Activated T-helper 1 cell treated with anti-CD3 and anti-CD28 coated beads, Interleukin-12 subunit alpha, Interleukin-12 subunit beta, Interleukin-2, Interleukin-4 antibody, amounts not matched to agents 30 ng/mL and 10 ng/mL and 1 ng/mL, durations not matched to agents 14 hours and 24 hours and 36 hours (primary cell): ENCODE data around the gene VPS11. TPM values are rescaled to one million over a fixed set of nuclear protein-coding genes. Genes with fewer than 3 reads are reported as not detected.
A peak's percentile ranks its signal among the peaks of the same experiment; 100 is the strongest.

Experiments
- DNase-seq: peaks from one replicate; pipeline ENCODE4 v3.0.0; 2021; ENCODE audit warnings: low spot score
- H3K27ac Mint-ChIP-seq: one replicate; pipeline ENCODE4 v1.8.0; 2021; ENCODE audit warnings: mild to moderate bottlenecking, mixed read lengths
- H3K27me3 Mint-ChIP-seq: one replicate; pipeline ENCODE4 v1.8.0; 2022; ENCODE audit warnings: mild to moderate bottlenecking, moderate library complexity, mixed read lengths; ENCODE audit not compliant: insufficient read depth
- H3K36me3 Mint-ChIP-seq: one replicate; pipeline ENCODE4 v1.8.0; 2021; ENCODE audit warnings: low read depth, mixed read lengths
- H3K4me1 Mint-ChIP-seq: one replicate; pipeline ENCODE4 v1.8.0; 2021; ENCODE audit warnings: low read depth, mixed read lengths
- H3K4me3 Mint-ChIP-seq: one replicate; pipeline ENCODE4 v1.8.0; 2021; ENCODE audit warnings: mild to moderate bottlenecking, moderate library complexity, mixed read lengths
- H3K9me3 Mint-ChIP-seq: one replicate; pipeline ENCODE4 v1.8.0; 2021; ENCODE audit warnings: mixed read lengths
- intact Hi-C: fragments of 100-400 bp; cut with micrococcal nuclease; formaldehyde crosslinking; loops from one replicate; pipeline ENCODE4 v1.15.1; 2024
- total RNA-seq: library from RNA; stranded (reverse); gene quantifications from 2 replicates; pipeline ENCODE4 v1.2.3, GENCODE V29; 2022

VPS11 gene
- 23.5 and 24.0 TPM in 2 replicates for total RNA-seq

- H3K9me3 Mint-ChIP-seq, result no peaks in the 10 kb centered on the region
- H3K27me3 Mint-ChIP-seq, result peaks cover 2% of the 10 kb centered on the region
- intact Hi-C loops, result loop anchor here (1.0 to 5.0 kb wide), 13 partner anchors 10 to 495 kb away; partner anchors contain the start of genes ARCN1, HINFP, HMBS and HYOU1
Measured at GRCh38 chr11:119067371-119068222, at the start of gene VPS11. Gene VPS11, plus strand, starts transcription at chr11:119067818. Its CDS starts 6 bp downstream, at chr11:119067824.

GRCh38 chr11:119018074-119018938 is 49.3 kb upstream of the VPS11 start, which contains the start of the genes RPS25 and TRAPPC4:
Gene RPS25, minus strand, starts transcription at chr11:119018343. Its CDS starts 59 bp downstream, at chr11:119018284.
Gene TRAPPC4, plus strand, starts transcription at chr11:119018766. Its CDS starts 30 bp downstream, at chr11:119018796.
- peak; percentile 92 for DNase-seq
- Mint-ChIP-seq H3K36me3 (peaks cover 58% of the 10 kb centered on the region), H3K9me3 (no peaks in the 10 kb centered on the region), H3K4me1 (peaks cover 42% of the 10 kb centered on the region), H3K27ac (peak within 1 kb of the TSS; percentile 100), H3K27me3 (no peaks in the 10 kb centered on the region), H3K4me3 (peak within 1 kb of the TSS; percentile 99)
- intact Hi-C loops, result loop anchor here (1.0 to 5.0 kb wide), 11 partner anchors 12 to 227 kb away; partner anchors contain the start of genes CBL, CENATAC, DDX6 and DPAGT1

More at GRCh38 chr11:119067371-119068222, at the start of gene VPS11:
- Mint-ChIP-seq H3K4me1 (peaks cover 31% of the 10 kb centered on the region), H3K4me3 (peak within 1 kb of the TSS; percentile 96), H3K27ac (peak within 1 kb of the TSS; percentile 97), H3K36me3 (peaks cover 13% of the 10 kb centered on the region)
- peak; percentile 98 for DNase-seq

DNA sequence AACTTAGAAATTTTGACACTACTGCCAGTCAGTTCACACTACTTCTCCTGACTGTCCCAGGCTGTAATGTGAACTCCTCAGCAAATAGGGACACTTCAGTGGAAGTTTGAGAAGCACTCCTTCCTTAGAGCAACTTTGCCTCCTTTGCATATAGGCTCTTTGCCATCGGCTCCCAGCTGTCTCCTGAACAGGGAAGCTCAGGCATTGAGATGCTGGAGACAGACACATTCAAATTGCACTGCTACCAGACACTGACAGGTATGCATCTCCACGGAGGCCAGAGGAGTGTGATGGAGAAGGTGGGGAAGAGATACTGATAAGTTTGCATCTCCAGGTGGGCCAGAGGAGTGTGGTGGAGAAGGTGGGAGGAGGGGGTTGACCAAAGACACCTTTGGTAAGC is 47.6 kb upstream of the VPS11 start:
- intact Hi-C loops, result loop anchor here (2.0 to 5.0 kb wide), 2 partner anchors 91 to 187 kb away; partner anchors contain the start of gene CBL
- H3K4me1 Mint-ChIP-seq, result peaks cover 53% of the 10 kb centered on the region
- peaks cover 58% of the 10 kb centered on the region for H3K36me3 Mint-ChIP-seq
- no peaks in the 10 kb centered on the region for H3K27me3 Mint-ChIP-seq
- DNase-seq, result no peak
- peak overlapping the region; percentile 100 for H3K27ac Mint-ChIP-seq
- H3K4me3 Mint-ChIP-seq, result peak overlapping the region; percentile 99
- no peaks in the 10 kb centered on the region for H3K9me3 Mint-ChIP-seq

DNA sequence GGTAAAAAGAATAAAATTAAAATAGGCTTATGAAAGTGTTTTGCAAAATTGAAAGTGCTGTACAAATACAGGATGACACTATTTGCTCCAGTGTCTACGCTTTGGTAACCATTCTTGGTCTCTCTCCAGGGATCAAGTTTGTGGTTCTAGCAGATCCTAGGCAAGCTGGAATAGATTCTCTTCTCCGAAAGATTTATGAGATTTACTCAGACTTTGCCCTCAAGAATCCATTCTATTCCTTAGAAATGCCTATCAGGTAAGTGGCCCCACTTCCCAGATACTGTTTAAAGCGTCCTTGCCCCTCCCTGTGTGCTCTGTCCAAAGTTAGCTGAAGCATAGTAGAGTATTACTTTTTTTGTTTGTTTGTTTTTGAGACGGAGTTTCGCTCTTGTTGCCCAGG is 46.0 kb upstream of the VPS11 start:
- Mint-ChIP-seq H3K4me3 (peak overlapping the region; percentile 66), H3K27me3 (no peaks in the 10 kb centered on the region), H3K36me3 (peaks cover 56% of the 10 kb centered on the region), H3K4me1 (peaks cover 37% of the 10 kb centered on the region), H3K9me3 (no peaks in the 10 kb centered on the region), H3K27ac (peak overlapping the region; percentile 48)
- DNase-seq, result no peak
- intact Hi-C loops, result no loop called here

GRCh38 chr11:119023741-119024140 is 43.9 kb upstream of the VPS11 start:
- intact Hi-C loops, result no loop called here
- H3K36me3 Mint-ChIP-seq, result peaks cover 35% of the 10 kb centered on the region
- H3K27me3 Mint-ChIP-seq, result no peaks in the 10 kb centered on the region
- DNase-seq, result no peak
- peak overlapping the region; percentile 7 for H3K27ac Mint-ChIP-seq
- no peak overlapping the region for H3K4me3 Mint-ChIP-seq
- H3K9me3 Mint-ChIP-seq, result no peaks in the 10 kb centered on the region
- H3K4me1 Mint-ChIP-seq, result peaks cover 36% of the 10 kb centered on the region

- peaks cover 43% of the 10 kb centered on the region for H3K4me1 Mint-ChIP-seq
- H3K27me3 Mint-ChIP-seq, result no peaks in the 10 kb centered on the region
- H3K4me3 Mint-ChIP-seq, result no peak overlapping the region
- H3K9me3 Mint-ChIP-seq, result no peaks in the 10 kb centered on the region
- DNase-seq, result no peak
- intact Hi-C loops, result no loop called here
- H3K36me3 Mint-ChIP-seq, result peaks cover 35% of the 10 kb centered on the region
- peak overlapping the region; percentile 19 for H3K27ac Mint-ChIP-seq
Measured at GRCh38 chr11:119024430-119025098, 43.1 kb upstream of the VPS11 start.

- peak overlapping the region; percentile 21 for H3K27ac Mint-ChIP-seq
- peaks cover 30% of the 10 kb centered on the region for H3K36me3 Mint-ChIP-seq
- intact Hi-C loops, result no loop called here
- no peak for DNase-seq
- H3K4me1 Mint-ChIP-seq, result peaks cover 43% of the 10 kb centered on the region
- no peaks in the 10 kb centered on the region for H3K9me3 Mint-ChIP-seq
- no peak overlapping the region for H3K4me3 Mint-ChIP-seq
- no peaks in the 10 kb centered on the region for H3K27me3 Mint-ChIP-seq
Measured at GRCh38 chr11:119025099-119025473, 42.5 kb upstream of the VPS11 start.

DNA sequence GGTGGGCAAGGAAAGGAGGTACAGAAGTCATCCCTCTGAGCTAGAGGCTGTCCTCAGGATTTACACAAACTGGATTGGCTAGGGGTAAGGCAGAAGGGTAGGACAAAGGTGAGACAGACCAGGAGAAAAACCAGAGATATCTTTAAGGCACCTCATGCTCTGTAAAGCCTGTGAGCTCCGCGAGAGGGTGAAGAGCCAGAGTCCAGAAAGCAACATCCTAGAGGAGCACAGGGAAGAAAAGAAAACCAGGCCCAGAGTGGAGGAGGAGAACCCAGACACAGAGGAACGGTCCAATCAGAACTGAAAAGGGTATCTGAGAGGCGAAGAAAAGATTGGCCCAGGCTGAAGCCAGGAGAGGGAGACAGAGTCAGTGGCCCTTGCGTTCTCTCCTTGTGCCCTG is 42.1 kb upstream of the VPS11 start:
- H3K4me3 Mint-ChIP-seq, result no peak overlapping the region
- peaks cover 40% of the 10 kb centered on the region for H3K4me1 Mint-ChIP-seq
- intact Hi-C loops, result no loop called here
- H3K9me3 Mint-ChIP-seq, result no peaks in the 10 kb centered on the region
- H3K27ac Mint-ChIP-seq, result peak overlapping the region; percentile 21
- peaks cover 29% of the 10 kb centered on the region for H3K36me3 Mint-ChIP-seq
- no peak for DNase-seq
- H3K27me3 Mint-ChIP-seq, result no peaks in the 10 kb centered on the region

DNA sequence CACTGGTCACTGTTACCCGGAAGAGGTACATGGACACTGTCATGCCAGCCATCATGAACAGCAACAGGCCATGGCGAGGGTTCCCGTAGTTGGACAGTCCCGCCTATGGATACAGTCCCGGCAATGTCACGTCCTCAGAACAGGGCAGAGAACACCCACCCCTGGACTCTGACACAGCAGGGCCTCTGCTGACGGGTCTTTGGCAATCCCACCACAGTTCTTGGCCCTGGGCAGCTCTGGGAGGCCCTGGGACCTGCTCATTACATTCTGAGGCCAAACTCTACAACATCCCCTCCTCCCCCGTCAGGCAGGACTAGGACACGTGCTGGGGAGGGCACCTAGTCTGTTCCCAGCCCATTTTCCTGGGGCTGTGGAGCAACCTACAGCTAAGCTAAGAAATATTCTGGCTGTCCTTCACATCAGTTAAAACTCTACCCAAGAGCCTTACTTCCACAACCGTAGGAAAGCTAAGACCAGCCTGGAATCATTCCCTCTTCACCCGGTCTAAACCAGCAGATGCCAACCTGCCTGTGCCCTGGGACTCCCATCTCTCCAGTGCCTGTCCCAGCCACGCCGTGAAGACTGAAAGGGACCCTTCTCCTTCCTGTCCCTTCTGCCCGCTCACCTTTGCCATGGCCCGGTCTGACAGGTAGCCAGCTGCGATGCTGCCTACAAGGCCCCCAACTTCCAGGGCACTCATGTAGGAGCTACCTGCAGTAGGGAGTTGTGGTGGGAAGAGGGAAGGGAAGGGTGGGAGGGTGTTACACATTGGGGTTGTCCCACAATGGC is 41.4 kb upstream of the VPS11 start:
- H3K27me3 Mint-ChIP-seq, result no peaks in the 10 kb centered on the region
- no peak overlapping the region for H3K4me3 Mint-ChIP-seq
- intact Hi-C loops, result no loop called here
- peaks cover 29% of the 10 kb centered on the region for H3K36me3 Mint-ChIP-seq
- H3K27ac Mint-ChIP-seq, result peak overlapping the region; percentile 52
- H3K4me1 Mint-ChIP-seq, result peaks cover 39% of the 10 kb centered on the region
- H3K9me3 Mint-ChIP-seq, result no peaks in the 10 kb centered on the region
- DNase-seq, result no peak

GRCh38 chr11:119026970-119027369 is 40.6 kb upstream of the VPS11 start:
- Mint-ChIP-seq H3K36me3 (peaks cover 23% of the 10 kb centered on the region), H3K9me3 (no peaks in the 10 kb centered on the region), H3K27ac (no peak overlapping the region), H3K4me1 (peaks cover 32% of the 10 kb centered on the region), H3K4me3 (no peak overlapping the region), H3K27me3 (no peaks in the 10 kb centered on the region)
- no peak for DNase-seq
- intact Hi-C loops, result no loop called here

- intact Hi-C loops, result no loop called here
- Mint-ChIP-seq H3K36me3 (peaks cover 20% of the 10 kb centered on the region), H3K4me1 (peaks cover 32% of the 10 kb centered on the region), H3K27me3 (no peaks in the 10 kb centered on the region), H3K27ac (no peak overlapping the region), H3K4me3 (no peak overlapping the region), H3K9me3 (no peaks in the 10 kb centered on the region)
- DNase-seq, result no peak
Measured at GRCh38 chr11:119027561-119028345, 39.9 kb upstream of the VPS11 start.
